SK-N-SH treated with all-trans-retinoic acid at 6 μM for 48 hours (cell line): ENCODE results near the gene KLHL24.

Source experiments
- ATAC-seq: fragments of 200-7000 bp; cut with Tn5 transposase; 3 replicates; pipeline ENCODE4 v1.9.1; 2020; ENCODE audit warnings: mild to moderate bottlenecking, moderate library complexity
- BACH2 ChIP-seq: fragments of 250-450 bp; sonication (Bioruptor Pico); IDR thresholded peaks from 2 replicates; pipeline ENCODE4 v1.9.0; 2021; ENCODE audit warnings: mild to moderate bottlenecking, borderline replicate concordance
- CSDC2 ChIP-seq: fragments of 250-450 bp; sonication (Bioruptor Pico); IDR thresholded peaks from 2 replicates; pipeline ENCODE4 v1.5.0; 2020; ENCODE audit warnings: mild to moderate bottlenecking, moderate library complexity
- ESRRG ChIP-seq: fragments of 250-450 bp; sonication (Bioruptor Pico); IDR thresholded peaks from 2 replicates; pipeline ENCODE4 v1.6.1; 2021; ENCODE audit warnings: mild to moderate bottlenecking
- GLIS3 ChIP-seq: fragments of 250-450 bp; sonication (Bioruptor Pico); IDR thresholded peaks from 2 replicates; pipeline ENCODE4 v1.5.0; 2020; ENCODE audit warnings: mild to moderate bottlenecking, moderate library complexity
- ISL1 ChIP-seq: fragments of 250-450 bp; sonication (Bioruptor Pico); IDR thresholded peaks from 2 replicates; pipeline ENCODE4 v2.1.2; 2022; ENCODE audit warnings: mild to moderate bottlenecking, moderate library complexity
- OSR1 ChIP-seq: fragments of 250-450 bp; sonication (Bioruptor Pico); IDR thresholded peaks from 2 replicates; pipeline ENCODE4 v1.8.0; 2022; ENCODE audit warnings: moderate library complexity, mild to moderate bottlenecking, inconsistent platforms
- PPARA ChIP-seq: fragments of 250-450 bp; sonication (Bioruptor Pico); IDR thresholded peaks from 2 replicates; pipeline ENCODE4 v1.5.0; 2020; ENCODE audit warnings: mild to moderate bottlenecking, borderline replicate concordance
- RARB ChIP-seq: fragments of 250-450 bp; sonication (Bioruptor Pico); IDR thresholded peaks from 2 replicates; pipeline ENCODE4 v1.8.0; 2021; ENCODE audit warnings: mild to moderate bottlenecking, moderate library complexity
- SNAI2 ChIP-seq: fragments of 250-450 bp; sonication (Bioruptor Pico); IDR thresholded peaks from 2 replicates; pipeline ENCODE4 v1.5.0; 2020; ENCODE audit warnings: mild to moderate bottlenecking, moderate library complexity
- TCF4 ChIP-seq: fragments of 250-450 bp; sonication (Bioruptor Pico); IDR thresholded peaks from 2 replicates; pipeline ENCODE4 v1.8.0; 2021; ENCODE audit warnings: mild to moderate bottlenecking, moderate library complexity, borderline replicate concordance
- TOX ChIP-seq: fragments of 250-450 bp; sonication (Bioruptor Pico); IDR thresholded peaks from 2 replicates; pipeline ENCODE4 v1.8.0; 2021; ENCODE audit warnings: mild to moderate bottlenecking, moderate library complexity, borderline replicate concordance
- ZC3H10 ChIP-seq: fragments of 250-450 bp; sonication (Bioruptor Pico); IDR thresholded peaks from 2 replicates; pipeline ENCODE4 v1.5.1; 2021; ENCODE audit warnings: mild to moderate bottlenecking, moderate library complexity
- ZFP3 ChIP-seq: fragments of 250-450 bp; sonication (Bioruptor Pico); IDR thresholded peaks from 2 replicates; pipeline ENCODE4 v1.5.0; 2020; ENCODE audit warnings: mild to moderate bottlenecking, moderate library complexity
- ZNF565 ChIP-seq: fragments of 450-650 bp; formaldehyde crosslinking; conservative IDR thresholded peaks from 2 replicates; pipeline ENCODE4 v1.5.0; 2020; ENCODE audit warnings: low read depth, mild to moderate bottlenecking, moderate library complexity
- ZNF8 ChIP-seq: fragments of 450-650 bp; formaldehyde crosslinking; IDR thresholded peaks from 2 replicates; pipeline ENCODE4 v1.5.0; 2020; ENCODE audit warnings: mild to moderate bottlenecking, moderate library complexity
- TF ChIP-seq, protein P1 (sequence below): fragments of 250-450 bp; sonication (Bioruptor Pico); IDR thresholded peaks from 2 replicates; pipeline ENCODE4 v1.8.0; 2021; ENCODE audit warnings: low read depth, mild to moderate bottlenecking, moderate library complexity, borderline replicate concordance
- TF ChIP-seq, protein P2 (sequence below): fragments of 250-450 bp; sonication (Bioruptor Pico); IDR thresholded peaks from 2 replicates; pipeline ENCODE4 v1.5.1; 2021; ENCODE audit warnings: mild to moderate bottlenecking, moderate library complexity
- TF ChIP-seq, protein P3 (sequence below): fragments of 250-450 bp; sonication (Bioruptor Pico); IDR thresholded peaks from 2 replicates; pipeline ENCODE4 v1.5.0; 2020; ENCODE audit warnings: mild to moderate bottlenecking, moderate library complexity
- TF ChIP-seq, protein P4 (sequence below): fragments of 250-450 bp; sonication (Bioruptor Pico); IDR thresholded peaks from 2 replicates; pipeline ENCODE4 v1.5.1; 2020; ENCODE audit warnings: low read depth, mild to moderate bottlenecking, moderate library complexity
- TF ChIP-seq, protein P5 (sequence below): fragments of 250-450 bp; sonication (Bioruptor Pico); IDR thresholded peaks from 2 replicates; pipeline ENCODE4 v1.8.0; 2020; ENCODE audit warnings: mild to moderate bottlenecking, moderate library complexity, borderline replicate concordance

KLHL24 gene

DNA sequence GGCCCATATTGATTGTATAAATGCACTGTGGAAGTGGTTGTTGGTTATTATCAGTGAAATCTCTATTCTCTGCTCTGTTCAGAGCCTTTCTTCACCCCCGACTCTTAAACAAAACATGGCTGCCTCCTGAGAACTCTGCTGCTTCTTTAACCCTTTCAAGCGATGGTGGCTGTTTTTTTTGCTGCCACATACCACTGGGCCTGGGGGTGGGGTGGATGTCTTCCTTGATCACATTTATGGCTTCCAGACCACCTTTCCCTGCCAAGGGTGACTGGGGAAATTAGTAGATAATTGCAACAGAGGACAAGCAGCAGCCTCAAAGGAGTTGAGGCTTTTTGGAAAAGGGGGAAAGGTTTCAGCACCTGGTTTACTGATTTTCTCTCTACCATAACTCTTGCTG, 94.9 kb downstream of the KLHL24 start:
- ATAC-seq: peak; percentile 28; the same call in 1 of the 3 replicates
- no peak for TF ChIP-seq ESRRG (CRISPR knock-in tag)
- TF ChIP-seq, protein P1, sequence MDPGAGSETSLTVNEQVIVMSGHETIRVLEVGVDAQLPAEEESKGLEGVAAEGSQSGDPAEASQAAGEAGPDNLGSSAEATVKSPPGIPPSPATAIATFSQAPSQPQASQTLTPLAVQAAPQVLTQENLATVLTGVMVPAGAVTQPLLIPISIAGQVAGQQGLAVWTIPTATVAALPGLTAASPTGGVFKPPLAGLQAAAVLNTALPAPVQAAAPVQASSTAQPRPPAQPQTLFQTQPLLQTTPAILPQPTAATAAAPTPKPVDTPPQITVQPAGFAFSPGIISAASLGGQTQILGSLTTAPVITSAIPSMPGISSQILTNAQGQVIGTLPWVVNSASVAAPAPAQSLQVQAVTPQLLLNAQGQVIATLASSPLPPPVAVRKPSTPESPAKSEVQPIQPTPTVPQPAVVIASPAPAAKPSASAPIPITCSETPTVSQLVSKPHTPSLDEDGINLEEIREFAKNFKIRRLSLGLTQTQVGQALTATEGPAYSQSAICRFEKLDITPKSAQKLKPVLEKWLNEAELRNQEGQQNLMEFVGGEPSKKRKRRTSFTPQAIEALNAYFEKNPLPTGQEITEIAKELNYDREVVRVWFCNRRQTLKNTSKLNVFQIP (CRISPR knock-in tag): no peak
- no peak for TF ChIP-seq PPARA (CRISPR knock-in tag)
- no peak for TF ChIP-seq ZNF565
- no peak for TF ChIP-seq ZNF8 (CRISPR knock-in tag)
- TF ChIP-seq, protein P2, sequence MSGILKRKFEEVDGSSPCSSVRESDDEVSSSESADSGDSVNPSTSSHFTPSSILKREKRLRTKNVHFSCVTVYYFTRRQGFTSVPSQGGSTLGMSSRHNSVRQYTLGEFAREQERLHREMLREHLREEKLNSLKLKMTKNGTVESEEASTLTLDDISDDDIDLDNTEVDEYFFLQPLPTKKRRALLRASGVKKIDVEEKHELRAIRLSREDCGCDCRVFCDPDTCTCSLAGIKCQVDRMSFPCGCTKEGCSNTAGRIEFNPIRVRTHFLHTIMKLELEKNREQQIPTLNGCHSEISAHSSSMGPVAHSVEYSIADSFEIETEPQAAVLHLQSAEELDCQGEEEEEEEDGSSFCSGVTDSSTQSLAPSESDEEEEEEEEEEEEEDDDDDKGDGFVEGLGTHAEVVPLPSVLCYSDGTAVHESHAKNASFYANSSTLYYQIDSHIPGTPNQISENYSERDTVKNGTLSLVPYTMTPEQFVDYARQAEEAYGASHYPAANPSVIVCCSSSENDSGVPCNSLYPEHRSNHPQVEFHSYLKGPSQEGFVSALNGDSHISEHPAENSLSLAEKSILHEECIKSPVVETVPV: no peak
- TF ChIP-seq, protein P3, sequence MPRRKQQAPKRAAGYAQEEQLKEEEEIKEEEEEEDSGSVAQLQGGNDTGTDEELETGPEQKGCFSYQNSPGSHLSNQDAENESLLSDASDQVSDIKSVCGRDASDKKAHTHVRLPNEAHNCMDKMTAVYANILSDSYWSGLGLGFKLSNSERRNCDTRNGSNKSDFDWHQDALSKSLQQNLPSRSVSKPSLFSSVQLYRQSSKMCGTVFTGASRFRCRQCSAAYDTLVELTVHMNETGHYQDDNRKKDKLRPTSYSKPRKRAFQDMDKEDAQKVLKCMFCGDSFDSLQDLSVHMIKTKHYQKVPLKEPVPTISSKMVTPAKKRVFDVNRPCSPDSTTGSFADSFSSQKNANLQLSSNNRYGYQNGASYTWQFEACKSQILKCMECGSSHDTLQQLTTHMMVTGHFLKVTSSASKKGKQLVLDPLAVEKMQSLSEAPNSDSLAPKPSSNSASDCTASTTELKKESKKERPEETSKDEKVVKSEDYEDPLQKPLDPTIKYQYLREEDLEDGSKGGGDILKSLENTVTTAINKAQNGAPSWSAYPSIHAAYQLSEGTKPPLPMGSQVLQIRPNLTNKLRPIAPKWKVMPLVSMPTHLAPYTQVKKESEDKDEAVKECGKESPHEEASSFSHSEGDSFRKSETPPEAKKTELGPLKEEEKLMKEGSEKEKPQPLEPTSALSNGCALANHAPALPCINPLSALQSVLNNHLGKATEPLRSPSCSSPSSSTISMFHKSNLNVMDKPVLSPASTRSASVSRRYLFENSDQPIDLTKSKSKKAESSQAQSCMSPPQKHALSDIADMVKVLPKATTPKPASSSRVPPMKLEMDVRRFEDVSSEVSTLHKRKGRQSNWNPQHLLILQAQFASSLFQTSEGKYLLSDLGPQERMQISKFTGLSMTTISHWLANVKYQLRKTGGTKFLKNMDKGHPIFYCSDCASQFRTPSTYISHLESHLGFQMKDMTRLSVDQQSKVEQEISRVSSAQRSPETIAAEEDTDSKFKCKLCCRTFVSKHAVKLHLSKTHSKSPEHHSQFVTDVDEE (CRISPR knock-in tag): no peak
- no peak for TF ChIP-seq ZFP3
- TF ChIP-seq CSDC2 (CRISPR knock-in tag): no peak
- no peak for TF ChIP-seq TOX (CRISPR knock-in tag)
- TF ChIP-seq, protein P4, sequence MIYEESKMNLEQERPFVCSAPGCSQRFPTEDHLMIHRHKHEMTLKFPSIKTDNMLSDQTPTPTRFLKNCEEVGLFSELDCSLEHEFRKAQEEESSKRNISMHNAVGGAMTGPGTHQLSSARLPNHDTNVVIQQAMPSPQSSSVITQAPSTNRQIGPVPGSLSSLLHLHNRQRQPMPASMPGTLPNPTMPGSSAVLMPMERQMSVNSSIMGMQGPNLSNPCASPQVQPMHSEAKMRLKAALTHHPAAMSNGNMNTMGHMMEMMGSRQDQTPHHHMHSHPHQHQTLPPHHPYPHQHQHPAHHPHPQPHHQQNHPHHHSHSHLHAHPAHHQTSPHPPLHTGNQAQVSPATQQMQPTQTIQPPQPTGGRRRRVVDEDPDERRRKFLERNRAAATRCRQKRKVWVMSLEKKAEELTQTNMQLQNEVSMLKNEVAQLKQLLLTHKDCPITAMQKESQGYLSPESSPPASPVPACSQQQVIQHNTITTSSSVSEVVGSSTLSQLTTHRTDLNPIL (CRISPR knock-in tag): no peak
- no peak for TF ChIP-seq OSR1 (CRISPR knock-in tag)
- TF ChIP-seq, protein P5, sequence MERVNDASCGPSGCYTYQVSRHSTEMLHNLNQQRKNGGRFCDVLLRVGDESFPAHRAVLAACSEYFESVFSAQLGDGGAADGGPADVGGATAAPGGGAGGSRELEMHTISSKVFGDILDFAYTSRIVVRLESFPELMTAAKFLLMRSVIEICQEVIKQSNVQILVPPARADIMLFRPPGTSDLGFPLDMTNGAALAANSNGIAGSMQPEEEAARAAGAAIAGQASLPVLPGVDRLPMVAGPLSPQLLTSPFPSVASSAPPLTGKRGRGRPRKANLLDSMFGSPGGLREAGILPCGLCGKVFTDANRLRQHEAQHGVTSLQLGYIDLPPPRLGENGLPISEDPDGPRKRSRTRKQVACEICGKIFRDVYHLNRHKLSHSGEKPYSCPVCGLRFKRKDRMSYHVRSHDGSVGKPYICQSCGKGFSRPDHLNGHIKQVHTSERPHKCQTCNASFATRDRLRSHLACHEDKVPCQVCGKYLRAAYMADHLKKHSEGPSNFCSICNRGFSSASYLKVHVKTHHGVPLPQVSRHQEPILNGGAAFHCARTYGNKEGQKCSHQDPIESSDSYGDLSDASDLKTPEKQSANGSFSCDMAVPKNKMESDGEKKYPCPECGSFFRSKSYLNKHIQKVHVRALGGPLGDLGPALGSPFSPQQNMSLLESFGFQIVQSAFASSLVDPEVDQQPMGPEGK (CRISPR knock-in tag): no peak
- no peak for TF ChIP-seq ZC3H10 (CRISPR knock-in tag)
- no peak for TF ChIP-seq BACH2 (CRISPR knock-in tag)
- TF ChIP-seq ISL1 (CRISPR knock-in tag): no peak
- TF ChIP-seq SNAI2 (CRISPR knock-in tag): no peak
- no peak for TF ChIP-seq GLIS3 (CRISPR knock-in tag)
- TF ChIP-seq, all 23 proteins: peak for 0

DNA sequence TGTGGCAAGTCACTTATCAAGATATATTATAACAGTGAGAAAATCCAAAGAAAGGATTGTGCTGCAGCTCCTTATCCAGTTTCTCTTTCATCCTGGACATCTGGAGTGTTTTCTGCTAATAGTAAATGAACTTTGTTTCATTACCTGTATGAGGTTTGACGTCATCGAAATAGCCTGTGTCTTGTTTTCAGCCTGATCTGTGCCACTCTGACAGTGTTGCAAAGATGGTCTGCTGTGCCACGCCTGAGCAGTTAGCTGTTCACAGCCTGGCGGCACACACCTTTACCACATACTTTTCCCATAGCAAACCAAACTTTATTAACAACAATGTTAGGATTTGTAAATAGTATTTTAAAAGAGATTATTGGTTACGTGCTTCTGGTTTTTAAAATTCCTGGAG, 96.2 kb downstream of the KLHL24 start:
- ATAC-seq: no peak
- TF ChIP-seq ISL1 (CRISPR knock-in tag) (no peak), ESRRG (CRISPR knock-in tag) (no peak), GLIS3 (CRISPR knock-in tag) (no peak), TCF4 (CRISPR knock-in tag) (no peak)
- TF ChIP-seq, protein P1 (CRISPR knock-in tag): no peak

DNA sequence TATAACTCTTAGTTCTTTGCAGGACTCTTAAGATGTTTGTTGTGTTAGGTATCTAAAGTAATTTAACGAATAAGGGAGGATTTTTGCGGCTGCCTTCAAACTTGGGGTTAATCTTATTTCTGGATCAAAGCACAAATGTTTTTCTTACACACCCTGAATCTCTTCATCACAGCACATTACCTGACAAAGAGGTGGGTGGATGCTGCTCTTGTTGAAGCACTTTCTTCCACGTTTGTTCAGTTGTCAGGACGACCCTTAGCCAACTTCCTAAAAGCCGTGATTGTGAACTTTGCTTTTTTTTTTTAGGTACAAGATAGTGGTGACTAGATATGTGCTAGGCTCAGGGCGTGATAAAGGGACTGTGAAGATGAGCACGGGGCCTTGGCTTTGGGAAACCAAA, 98.1 kb downstream of the KLHL24 start:
- no peak for ATAC-seq
- TF ChIP-seq, protein P3 (CRISPR knock-in tag): no peak
- TF ChIP-seq, protein P5 (CRISPR knock-in tag): no peak
- TF ChIP-seq SNAI2 (CRISPR knock-in tag) (no peak), RARB (CRISPR knock-in tag) (no peak), CSDC2 (CRISPR knock-in tag) (no peak), ZNF565 (no peak), ZFP3 (no peak), ZC3H10 (CRISPR knock-in tag) (no peak)
